ENCODE data around the gene RHCG. TPM values are rescaled to one million over a fixed set of nuclear protein-coding genes. Genes with fewer than 3 reads are reported as not detected.

RHCG gene
- total RNA-seq, 2 donors from 2014 or later: not detected

GRCh38 chr15:89463113-89463512, 33.3 kb downstream of the RHCG start:
- H3K4me1 Mint-ChIP-seq: no peaks in the 10 kb centered on the region
- no peak for DNase-seq
- H3K9me3 Mint-ChIP-seq: no peaks in the 10 kb centered on the region
- Histone ChIP-seq H3K4me1 (ENCODE audit: control insufficient read depth, insufficient read depth, low read length) (no peaks in the 10 kb centered on the region), H3K9me3 (ENCODE audit: control insufficient read depth, low read length) (no peaks in the 10 kb centered on the region), H3K27ac (ENCODE audit: low read depth, low read length) (no peak overlapping the region), H3K36me3 (ENCODE audit: control insufficient read depth, insufficient read depth, low read length) (no peaks in the 10 kb centered on the region), H3K27me3 (ENCODE audit: control insufficient read depth, insufficient read depth, low read length, poor library complexity, severe bottlenecking) (peaks cover 12% of the 10 kb centered on the region), H3K4me3 (ENCODE audit: low read length) (no peak overlapping the region), H3K9ac (ENCODE audit: extremely low read depth, low read length, poor library complexity, severe bottlenecking) (no peak overlapping the region)
- TF ChIP-seq CTCF (conservative IDR thresholded peaks at IDR 0.05): no peak
- H3K27me3 Mint-ChIP-seq (ENCODE audit: insufficient read depth): peaks cover 36% of the 10 kb centered on the region
- H3K4me3 Mint-ChIP-seq: no peak overlapping the region
- H3K36me3 Mint-ChIP-seq (ENCODE audit: low read depth): no peaks in the 10 kb centered on the region
- H3K27ac Mint-ChIP-seq: no peak overlapping the region
- WGBS, 2 experiments (ENCODE audit: insufficient coverage in 1 of 2, insufficient read length in 1 of 2): 84 to 96% methylated on average over 5 to 8 of the region's 8 CpGs

- no peak for TF ChIP-seq CTCF (conservative IDR thresholded peaks at IDR 0.05)
- H3K4me1 Mint-ChIP-seq: no peaks in the 10 kb centered on the region
- Histone ChIP-seq H3K9me3 (ENCODE audit: control insufficient read depth, low read length) (no peaks in the 10 kb centered on the region), H3K4me3 (ENCODE audit: low read length) (no peak overlapping the region), H3K36me3 (ENCODE audit: control insufficient read depth, insufficient read depth, low read length) (no peaks in the 10 kb centered on the region), H3K27ac (ENCODE audit: low read depth, low read length) (no peak overlapping the region), H3K4me1 (ENCODE audit: control insufficient read depth, insufficient read depth, low read length) (no peaks in the 10 kb centered on the region), H3K9ac (ENCODE audit: extremely low read depth, low read length, poor library complexity, severe bottlenecking) (no peak overlapping the region), H3K27me3 (ENCODE audit: control insufficient read depth, insufficient read depth, low read length, poor library complexity, severe bottlenecking) (peaks cover 20% of the 10 kb centered on the region)
- H3K27ac Mint-ChIP-seq: no peak overlapping the region
- whole genome bisulfite sequencing, 2 experiments (ENCODE audit: insufficient coverage in 1 of 2, insufficient read length in 1 of 2): 85 to 90% methylated on average over 5 to 9 of the region's 9 CpGs
- H3K27me3 Mint-ChIP-seq (ENCODE audit: insufficient read depth): peaks cover 43% of the 10 kb centered on the region
- H3K36me3 Mint-ChIP-seq (ENCODE audit: low read depth): no peaks in the 10 kb centered on the region
- H3K4me3 Mint-ChIP-seq: no peak overlapping the region
- DNase-seq: no peak
- no peaks in the 10 kb centered on the region for H3K9me3 Mint-ChIP-seq
These were observed 34.0 kb downstream of the RHCG start for GRCh38 chr15:89462198-89462912.

GRCh38 chr15:89461386-89461785, 35.0 kb downstream of the RHCG start:
- H3K27me3 Mint-ChIP-seq (ENCODE audit: insufficient read depth): peaks cover 50% of the 10 kb centered on the region
- H3K4me3 ChIP-seq (ENCODE audit: low read length): no peak overlapping the region
- H3K27me3 ChIP-seq (ENCODE audit: control insufficient read depth, insufficient read depth, low read length, poor library complexity, severe bottlenecking): peaks cover 20% of the 10 kb centered on the region
- no peak overlapping the region for H3K27ac Mint-ChIP-seq
- H3K36me3 ChIP-seq (ENCODE audit: control insufficient read depth, insufficient read depth, low read length): no peaks in the 10 kb centered on the region
- 86% methylated on average over 4 of the region's 4 CpGs; no CpG with 5 or more reads in 1 of the 2 experiments for WGBS, 2 experiments (ENCODE audit: insufficient coverage in 1 of 2, insufficient read length in 1 of 2)
- H3K4me3 Mint-ChIP-seq: no peak overlapping the region
- no peak for TF ChIP-seq CTCF (conservative IDR thresholded peaks at IDR 0.05)
- no peak overlapping the region for H3K9ac ChIP-seq (ENCODE audit: extremely low read depth, low read length, poor library complexity, severe bottlenecking)
- no peak overlapping the region for H3K27ac ChIP-seq (ENCODE audit: low read depth, low read length)
- H3K4me1 ChIP-seq (ENCODE audit: control insufficient read depth, insufficient read depth, low read length): no peaks in the 10 kb centered on the region
- H3K9me3 ChIP-seq (ENCODE audit: control insufficient read depth, low read length): peaks cover 6% of the 10 kb centered on the region
- DNase-seq: no peak
- H3K36me3 Mint-ChIP-seq (ENCODE audit: low read depth): no peaks in the 10 kb centered on the region
- H3K4me1 Mint-ChIP-seq: no peaks in the 10 kb centered on the region
- H3K9me3 Mint-ChIP-seq: peaks cover 7% of the 10 kb centered on the region

All from endodermal cell (in vitro differentiated cells).